IPS-20b (cell line): ENCODE data around the gene EYS.

Source experiments
- H3K27ac ChIP-seq: one replicate; pipeline ENCODE4 v1.5.1; 2013; ENCODE audit warnings: low read length
- H3K27me3 ChIP-seq: 2 replicates; pipeline ENCODE4 v1.6.1; 2013; ENCODE audit warnings: mild to moderate bottlenecking, low read length, inconsistent platforms; ENCODE audit not compliant: insufficient read depth
- H3K36me3 ChIP-seq: 2 replicates; pipeline ENCODE4 v1.6.1; 2013; ENCODE audit warnings: low read depth, mild to moderate bottlenecking, inconsistent platforms, low read length, moderate library complexity; ENCODE audit not compliant: insufficient read depth
- H3K4me1 ChIP-seq: 2 replicates; pipeline ENCODE4 v1.6.1; 2013; ENCODE audit warnings: mild to moderate bottlenecking, control low read depth, inconsistent platforms, low read length, moderate library complexity; ENCODE audit not compliant: insufficient read depth
- H3K4me3 ChIP-seq: 2 replicates; pipeline ENCODE4 v1.5.1; 2013; ENCODE audit warnings: mild to moderate bottlenecking, low read length, inconsistent platforms
- H3K9ac ChIP-seq: 2 replicates; pipeline ENCODE4 v1.6.1; 2013; ENCODE audit warnings: low read depth, mild to moderate bottlenecking, inconsistent platforms, low read length, moderate library complexity
- H3K9me3 ChIP-seq: 2 replicates; pipeline ENCODE4 v1.6.1; 2013; ENCODE audit warnings: mild to moderate bottlenecking, low read depth, low read length, inconsistent platforms; ENCODE audit not compliant: insufficient read depth

The EYS gene

DNA sequence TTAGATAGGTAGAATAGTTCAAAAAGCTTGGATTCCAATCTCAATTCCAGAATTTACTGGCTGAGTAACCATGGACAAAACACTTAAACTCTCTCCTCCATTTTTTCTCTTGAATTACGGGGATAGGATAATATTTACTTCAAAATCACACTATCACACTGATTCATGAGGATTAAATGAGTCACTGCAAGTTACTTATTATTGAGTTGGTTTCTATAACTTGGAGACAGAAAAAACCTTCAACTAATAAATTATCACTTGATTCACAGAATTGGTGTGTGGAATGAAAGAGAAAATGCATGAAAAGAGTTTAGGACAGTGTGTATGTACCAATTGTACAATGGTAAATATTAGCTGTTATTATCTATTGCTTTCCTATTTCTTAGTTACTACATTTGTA lies 1486.2 kb downstream of the EYS start:
- H3K4me1 ChIP-seq, result no peaks in the 10 kb centered on the region
- no peak overlapping the region for H3K27ac ChIP-seq
- no peak overlapping the region for H3K4me3 ChIP-seq
- H3K27me3 ChIP-seq, result no peaks in the 10 kb centered on the region
- H3K36me3 ChIP-seq, result no peaks in the 10 kb centered on the region
- no peak overlapping the region for H3K9ac ChIP-seq
- H3K9me3 ChIP-seq, result no peaks in the 10 kb centered on the region

GRCh38 chr6:64217721-64218620 lies 1489.1 kb downstream of the EYS start:
- Histone ChIP-seq H3K27me3 (no peaks in the 10 kb centered on the region), H3K9me3 (no peaks in the 10 kb centered on the region), H3K9ac (no peak overlapping the region), H3K4me3 (no peak overlapping the region), H3K4me1 (no peaks in the 10 kb centered on the region), H3K36me3 (no peaks in the 10 kb centered on the region), H3K27ac (no peak overlapping the region)

DNA sequence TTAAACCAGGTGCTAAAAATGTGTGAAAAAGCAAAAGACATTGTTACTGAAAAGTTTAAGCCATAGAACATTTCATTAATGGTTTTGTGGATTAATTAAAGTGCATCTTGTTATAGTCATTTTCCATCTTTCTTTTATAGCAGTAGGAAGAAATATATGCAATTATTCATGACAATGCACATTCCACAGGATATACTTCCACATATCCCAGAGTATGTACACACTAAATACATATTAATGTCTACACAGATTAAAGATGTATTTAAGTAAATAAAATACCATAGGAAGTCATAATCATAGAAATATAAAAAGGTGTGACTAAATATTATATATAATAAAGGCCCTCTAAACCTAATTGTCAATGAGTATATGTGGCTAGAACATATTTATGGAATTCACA lies 1492.7 kb downstream of the EYS start:
- Histone ChIP-seq H3K9ac (no peak overlapping the region), H3K27me3 (no peaks in the 10 kb centered on the region), H3K36me3 (no peaks in the 10 kb centered on the region), H3K9me3 (no peaks in the 10 kb centered on the region), H3K27ac (no peak overlapping the region), H3K4me1 (no peaks in the 10 kb centered on the region), H3K4me3 (no peak overlapping the region)

GRCh38 chr6:64213697-64214096 lies 1493.3 kb downstream of the EYS start:
- no peaks in the 10 kb centered on the region for H3K9me3 ChIP-seq
- H3K4me1 ChIP-seq, result no peaks in the 10 kb centered on the region
- no peak overlapping the region for H3K4me3 ChIP-seq

DNA sequence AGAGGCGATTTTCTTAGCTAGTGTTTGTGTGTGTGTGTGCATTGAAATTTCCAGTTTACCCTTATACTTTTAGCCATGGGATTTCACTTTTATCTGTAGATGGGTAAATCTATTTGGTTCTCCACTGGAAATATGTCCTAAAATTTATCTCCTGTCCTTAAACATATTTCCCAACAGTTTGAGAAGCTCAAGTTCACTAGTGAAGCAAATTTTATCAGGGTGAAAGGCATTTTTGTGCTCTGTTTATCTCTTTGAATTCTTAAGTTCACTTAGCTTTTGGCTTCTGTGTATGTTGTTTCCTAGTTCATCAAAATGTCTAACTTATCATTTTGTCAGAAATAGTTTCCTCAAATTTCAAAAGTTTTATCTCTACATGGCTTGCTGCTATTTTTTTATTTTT lies 1509.8 kb downstream of the EYS start:
- Histone ChIP-seq H3K36me3 (no peaks in the 10 kb centered on the region), H3K27me3 (no peaks in the 10 kb centered on the region), H3K27ac (no peak overlapping the region), H3K9me3 (no peaks in the 10 kb centered on the region), H3K4me3 (no peak overlapping the region), H3K9ac (no peak overlapping the region), H3K4me1 (no peaks in the 10 kb centered on the region)

More at GRCh38 chr6:64213697-64214096, 1493.3 kb downstream of the EYS start:
- H3K27me3 ChIP-seq, result no peaks in the 10 kb centered on the region
- H3K9ac ChIP-seq, result no peak overlapping the region
- no peaks in the 10 kb centered on the region for H3K36me3 ChIP-seq
- no peak overlapping the region for H3K27ac ChIP-seq

- Histone ChIP-seq H3K4me1 (no peaks in the 10 kb centered on the region), H3K36me3 (no peaks in the 10 kb centered on the region), H3K9ac (no peak overlapping the region), H3K9me3 (no peaks in the 10 kb centered on the region), H3K27me3 (no peaks in the 10 kb centered on the region), H3K4me3 (no peak overlapping the region), H3K27ac (no peak overlapping the region)
These were observed 1520.4 kb downstream of the EYS start for GRCh38 chr6:64186592-64186991.

DNA sequence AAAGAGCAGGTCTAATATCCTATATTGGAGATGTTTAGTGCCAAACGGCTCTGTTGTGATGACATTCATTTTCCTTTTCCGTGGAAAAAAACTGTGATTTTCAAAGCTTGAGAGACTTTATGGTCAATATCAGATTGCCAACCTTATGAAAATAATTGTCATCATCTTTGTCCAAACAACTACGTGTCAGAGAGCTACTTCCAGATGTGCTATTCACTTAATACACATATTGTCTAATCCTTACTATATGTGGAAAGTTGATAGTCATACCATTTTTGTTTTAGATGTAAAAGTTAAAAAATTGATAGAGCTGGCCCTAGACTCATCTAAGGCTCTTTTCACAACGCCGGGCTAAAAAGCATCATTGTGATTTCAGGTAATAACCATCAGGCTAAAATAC lies 1521.4 kb downstream of the EYS start:
- no peaks in the 10 kb centered on the region for H3K4me1 ChIP-seq
- no peak overlapping the region for H3K9ac ChIP-seq
- H3K4me3 ChIP-seq, result no peak overlapping the region
- no peaks in the 10 kb centered on the region for H3K9me3 ChIP-seq
- no peak overlapping the region for H3K27ac ChIP-seq
- no peaks in the 10 kb centered on the region for H3K27me3 ChIP-seq
- no peaks in the 10 kb centered on the region for H3K36me3 ChIP-seq

DNA sequence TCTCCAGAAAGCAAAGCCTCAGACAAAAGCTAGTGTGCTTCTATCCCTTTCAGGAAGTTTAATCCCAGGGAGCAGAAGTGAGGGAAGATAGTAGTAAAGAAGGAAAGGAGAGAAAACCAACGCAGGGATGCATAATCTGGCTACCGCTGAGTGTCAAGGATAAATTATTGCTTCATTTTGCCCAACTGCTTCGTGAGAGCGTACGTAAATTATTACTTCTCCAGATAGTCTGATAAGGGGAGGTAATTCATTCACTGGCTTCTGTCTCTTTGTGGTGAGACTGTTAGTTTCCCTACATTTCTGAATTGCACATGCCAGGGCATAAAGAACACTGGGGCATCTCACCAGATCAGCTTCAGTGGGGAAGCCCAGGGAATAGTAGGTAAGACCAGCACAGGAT lies 1531.7 kb downstream of the EYS start:
- H3K9ac ChIP-seq, result no peak overlapping the region
- no peak overlapping the region for H3K4me3 ChIP-seq
- no peaks in the 10 kb centered on the region for H3K9me3 ChIP-seq
- no peaks in the 10 kb centered on the region for H3K27me3 ChIP-seq
- H3K27ac ChIP-seq, result no peak overlapping the region
- no peaks in the 10 kb centered on the region for H3K4me1 ChIP-seq
- no peaks in the 10 kb centered on the region for H3K36me3 ChIP-seq

DNA sequence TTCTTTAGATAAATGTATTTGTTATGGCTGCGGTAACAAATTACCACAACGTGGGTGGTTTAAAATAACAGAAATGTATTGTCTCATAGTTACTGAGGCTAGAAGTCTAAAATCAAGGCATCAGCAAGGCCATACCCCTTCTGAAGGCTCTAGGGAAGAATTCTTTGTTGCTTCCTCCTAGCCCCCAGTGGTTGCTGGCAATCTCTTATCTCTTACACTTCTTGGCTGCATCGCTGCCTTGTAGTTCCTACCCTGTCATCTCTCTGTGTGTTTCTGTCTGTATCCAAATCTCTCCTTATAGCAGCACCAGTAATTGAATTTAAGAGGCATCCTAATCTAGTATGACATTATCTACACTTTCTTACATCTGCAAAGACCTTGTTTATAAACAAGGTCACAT lies 1536.7 kb downstream of the EYS start:
- Histone ChIP-seq H3K27ac (no peak overlapping the region), H3K4me1 (no peaks in the 10 kb centered on the region), H3K4me3 (no peak overlapping the region), H3K9me3 (no peaks in the 10 kb centered on the region), H3K9ac (no peak overlapping the region), H3K36me3 (no peaks in the 10 kb centered on the region), H3K27me3 (no peaks in the 10 kb centered on the region)

GRCh38 chr6:64160486-64160885 lies 1546.5 kb downstream of the EYS start:
- Histone ChIP-seq H3K4me3 (no peak overlapping the region), H3K36me3 (no peaks in the 10 kb centered on the region), H3K27me3 (no peaks in the 10 kb centered on the region), H3K4me1 (no peaks in the 10 kb centered on the region), H3K9me3 (no peaks in the 10 kb centered on the region), H3K27ac (no peak overlapping the region), H3K9ac (no peak overlapping the region)

GRCh38 chr6:64155063-64155462 lies 1552.0 kb downstream of the EYS start:
- Histone ChIP-seq H3K9me3 (no peaks in the 10 kb centered on the region), H3K27ac (no peak overlapping the region), H3K4me1 (no peaks in the 10 kb centered on the region), H3K4me3 (no peak overlapping the region), H3K36me3 (no peaks in the 10 kb centered on the region), H3K9ac (no peak overlapping the region), H3K27me3 (no peaks in the 10 kb centered on the region)

GRCh38 chr6:64146876-64147275 lies 1560.2 kb downstream of the EYS start:
- Histone ChIP-seq H3K27me3 (no peaks in the 10 kb centered on the region), H3K9ac (no peak overlapping the region), H3K4me1 (no peaks in the 10 kb centered on the region), H3K9me3 (no peaks in the 10 kb centered on the region), H3K36me3 (no peaks in the 10 kb centered on the region), H3K4me3 (no peak overlapping the region), H3K27ac (no peak overlapping the region)
